Immature natural killer cell (primary cell): ENCODE measurements around the gene PDZRN3. TPM values are rescaled to one million over a fixed set of nuclear protein-coding genes. Genes with fewer than 3 reads are reported as not detected.

Experiments used
- DNase-seq, 3 donors: peaks; one replicate each; pipeline ENCODE4 v3.0.0; 2022; ENCODE audit warnings: mixed read lengths in 1 of 3
- H3K27ac Mint-ChIP-seq, 6 donors: one replicate each; pipeline ENCODE4 v1.8.0; 2020; ENCODE audit warnings: mixed read lengths in 6 of 6, mild to moderate bottlenecking in 5 of 6, inconsistent platforms in 4 of 6, moderate library complexity in 3 of 6
- H3K27me3 Mint-ChIP-seq, 3 donors: one replicate each; pipeline ENCODE4 v1.8.0; 2020 to 2021; ENCODE audit warnings: low read depth in 3 of 3, mild to moderate bottlenecking in 3 of 3, mixed read lengths in 3 of 3, moderate library complexity in 3 of 3, inconsistent platforms in 1 of 3
- H3K36me3 Mint-ChIP-seq, 3 donors: one replicate each; pipeline ENCODE4 v1.8.0; 2020; ENCODE audit warnings: mixed read lengths in 3 of 3, inconsistent platforms in 2 of 3, mild to moderate bottlenecking in 2 of 3
- H3K4me1 Mint-ChIP-seq, 2 donors: one replicate each; pipeline ENCODE4 v1.8.0; 2020; ENCODE audit warnings: inconsistent platforms in 2 of 2, mild to moderate bottlenecking in 2 of 2, mixed read lengths in 2 of 2, moderate library complexity in 1 of 2
- H3K4me3 Mint-ChIP-seq, 5 donors: one replicate each; pipeline ENCODE4 v1.8.0; 2020; ENCODE audit warnings: mild to moderate bottlenecking in 5 of 5, mixed read lengths in 5 of 5, inconsistent platforms in 3 of 5, moderate library complexity in 3 of 5
- H3K9me3 Mint-ChIP-seq, 6 donors: one replicate each; pipeline ENCODE4 v1.8.0; 2020; ENCODE audit warnings: mild to moderate bottlenecking in 6 of 6, mixed read lengths in 6 of 6, inconsistent platforms in 4 of 6, moderate library complexity in 3 of 6
- polyA plus RNA-seq, 3 donors: library from polyadenylated mRNA; unstranded; fragments of 300-500 nt; fragmentation: Illumina TruSeq; gene quantifications; one replicate each; pipeline ENCODE4 v1.2.3, GENCODE V29; 2021

PDZRN3 gene
- polyA plus RNA-seq, 3 donors from 2014 or later = not detected

DNA sequence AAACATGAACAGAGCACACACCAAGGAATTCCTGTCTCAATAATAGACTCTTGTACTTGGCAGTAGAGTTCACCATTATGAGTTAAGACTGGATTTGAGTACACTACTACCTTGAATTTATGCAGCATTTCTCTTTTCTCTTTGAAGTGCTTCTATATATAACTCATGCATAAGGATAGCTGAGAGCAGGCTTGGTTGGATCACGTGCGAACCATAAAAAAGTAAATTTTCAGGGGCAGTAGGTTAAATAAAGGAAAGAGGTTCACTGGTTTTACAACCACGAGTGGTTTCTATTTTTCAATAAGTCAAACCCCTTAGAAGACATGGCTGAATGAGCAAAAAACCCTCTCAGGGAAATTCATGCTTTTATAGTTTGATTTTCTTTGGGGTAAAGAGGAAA lies 28.6 kb upstream of the PDZRN3 start:
- Mint-ChIP-seq H3K27me3 (no peaks in the 10 kb centered on the region), H3K27ac (no peak overlapping the region), H3K4me3 (no peak overlapping the region), H3K36me3 (no peaks in the 10 kb centered on the region), H3K4me1 (no peaks in the 10 kb centered on the region), H3K9me3 (peaks cover 0 to 13% (median 5%) of the 10 kb centered on the region in 6 donors)
- no peak for DNase-seq

DNA sequence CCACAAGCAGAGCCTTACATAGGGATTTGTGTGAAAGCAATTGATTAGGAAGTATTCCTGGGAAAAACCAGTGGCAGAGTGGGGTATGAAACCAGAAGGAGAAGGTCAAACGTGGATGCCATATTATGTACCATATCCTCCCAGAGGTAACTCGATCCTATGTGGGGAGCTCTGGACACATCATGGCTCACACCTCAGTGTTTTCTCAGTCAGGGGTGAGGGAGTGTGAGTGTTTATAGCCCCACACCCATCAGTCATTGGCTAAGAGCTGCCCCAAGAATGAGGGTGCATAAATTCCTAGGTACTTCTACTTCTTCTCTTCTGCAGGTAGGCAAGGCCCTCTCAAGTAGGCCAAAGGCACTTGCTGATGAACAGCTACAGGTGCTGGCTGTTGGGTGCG lies 28.2 kb upstream of the PDZRN3 start:
- Mint-ChIP-seq H3K4me3 (no peak overlapping the region), H3K9me3 (peaks cover 0 to 10% (median 5%) of the 10 kb centered on the region in 6 donors), H3K4me1 (no peaks in the 10 kb centered on the region), H3K27me3 (no peaks in the 10 kb centered on the region), H3K36me3 (no peaks in the 10 kb centered on the region), H3K27ac (no peak overlapping the region)
- no peak for DNase-seq

DNA sequence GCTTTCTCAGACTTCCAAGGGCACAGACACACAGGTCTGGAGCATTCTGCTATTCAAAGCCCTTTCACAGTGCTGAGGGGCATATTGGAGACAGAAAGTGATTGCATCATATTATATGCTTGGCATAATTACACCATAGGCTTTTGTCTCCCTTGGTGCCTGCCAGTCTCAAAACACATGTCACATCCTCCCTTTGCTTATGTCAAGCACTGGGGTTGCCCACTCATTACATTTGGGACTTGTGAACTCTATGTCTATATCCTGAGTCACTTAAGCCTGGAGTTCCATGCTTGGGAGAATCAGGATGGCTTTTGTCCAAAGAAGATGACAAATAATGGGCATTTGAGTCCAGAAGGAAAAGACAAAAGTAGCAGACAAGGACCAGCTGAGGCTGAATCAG lies 12.3 kb upstream of the PDZRN3 start:
- Mint-ChIP-seq H3K4me1 (no peaks in the 10 kb centered on the region), H3K4me3 (no peak overlapping the region), H3K27me3 (no peaks in the 10 kb centered on the region), H3K27ac (no peak overlapping the region), H3K9me3 (peaks cover 0 to 11% (median 3%) of the 10 kb centered on the region in 6 donors), H3K36me3 (no peaks in the 10 kb centered on the region)
- DNase-seq = no peak

DNA sequence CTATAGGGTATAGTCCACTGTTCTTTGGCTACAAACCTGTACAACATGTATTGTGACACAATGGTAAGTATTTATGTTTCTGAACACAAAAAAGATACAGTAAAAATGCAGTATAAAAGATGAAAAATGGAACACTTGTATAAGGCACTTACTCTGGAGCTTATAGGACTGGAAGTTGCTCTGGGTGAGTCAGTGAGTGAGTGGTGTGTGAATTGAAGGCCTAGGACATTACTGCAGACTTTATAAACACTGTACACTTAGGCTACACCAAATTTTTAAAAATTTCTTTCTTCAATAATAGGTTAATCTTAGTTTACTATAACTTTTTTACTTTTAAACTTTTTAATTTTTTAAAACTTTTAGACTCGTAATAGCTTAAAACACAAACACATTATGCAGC lies 10.5 kb upstream of the PDZRN3 start:
- no peaks in the 10 kb centered on the region for H3K4me1 Mint-ChIP-seq
- peaks cover 0 to 11% (median under 1%) of the 10 kb centered on the region in 6 donors for H3K9me3 Mint-ChIP-seq
- no peak overlapping the region for H3K27ac Mint-ChIP-seq

DNA sequence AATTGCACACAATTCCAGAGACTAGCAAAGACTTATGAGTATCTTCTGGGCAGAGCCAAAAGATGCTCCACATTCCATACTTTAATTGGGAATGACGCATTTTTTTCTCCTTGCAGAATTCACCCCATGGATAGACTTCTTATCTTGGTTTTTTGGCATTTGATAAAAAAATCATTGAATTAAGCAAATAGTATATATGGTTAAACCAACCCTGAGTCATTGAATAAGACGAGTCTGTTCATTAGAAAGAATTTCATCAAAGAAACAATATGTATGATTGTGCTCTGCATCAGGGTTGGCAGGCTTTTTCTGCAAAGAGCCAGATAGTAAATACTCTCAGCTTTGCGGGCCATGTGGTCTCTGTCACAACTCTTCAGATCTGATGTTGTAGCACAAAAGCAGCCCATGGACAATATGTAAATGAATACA lies 9.2 kb upstream of the PDZRN3 start:
- Mint-ChIP-seq H3K4me1 (no peaks in the 10 kb centered on the region), H3K27me3 (peaks cover 2 to 3% (median 2%) of the 10 kb centered on the region in 3 donors)

More for the DNA sequence above, 10.5 kb upstream of the PDZRN3 start:
- no peaks in the 10 kb centered on the region for H3K36me3 Mint-ChIP-seq
- no peak for DNase-seq
- no peaks in the 10 kb centered on the region for H3K27me3 Mint-ChIP-seq
- H3K4me3 Mint-ChIP-seq = no peak overlapping the region

DNA sequence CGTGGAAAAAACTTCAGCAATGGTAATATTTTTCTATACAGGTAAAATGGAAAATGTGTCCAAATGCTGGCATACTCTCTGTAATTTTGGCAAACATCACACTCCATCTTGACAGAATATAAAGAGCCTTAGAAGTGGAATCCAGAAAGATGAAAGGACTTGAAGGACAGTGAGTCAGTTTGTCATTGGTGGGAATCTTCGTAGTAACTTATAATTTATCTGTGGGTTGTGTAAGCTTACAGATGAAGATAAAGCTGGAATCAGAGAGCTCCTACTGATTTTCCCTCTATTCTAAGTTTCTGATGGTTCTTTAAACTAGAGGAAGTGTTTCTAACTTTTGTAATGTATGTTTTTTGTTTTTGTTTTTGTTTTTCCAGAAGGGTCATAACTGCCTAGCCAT lies 8.7 kb upstream of the PDZRN3 start:
- Mint-ChIP-seq H3K4me3 (no peak overlapping the region), H3K36me3 (no peaks in the 10 kb centered on the region)
- DNase-seq = no peak

More for the DNA sequence above, 9.2 kb upstream of the PDZRN3 start:
- no peak for DNase-seq
- Mint-ChIP-seq H3K36me3 (no peaks in the 10 kb centered on the region), H3K9me3 (peaks cover 0 to 11% (median under 1%) of the 10 kb centered on the region in 6 donors), H3K27ac (no peak overlapping the region), H3K4me3 (no peak overlapping the region)

DNA sequence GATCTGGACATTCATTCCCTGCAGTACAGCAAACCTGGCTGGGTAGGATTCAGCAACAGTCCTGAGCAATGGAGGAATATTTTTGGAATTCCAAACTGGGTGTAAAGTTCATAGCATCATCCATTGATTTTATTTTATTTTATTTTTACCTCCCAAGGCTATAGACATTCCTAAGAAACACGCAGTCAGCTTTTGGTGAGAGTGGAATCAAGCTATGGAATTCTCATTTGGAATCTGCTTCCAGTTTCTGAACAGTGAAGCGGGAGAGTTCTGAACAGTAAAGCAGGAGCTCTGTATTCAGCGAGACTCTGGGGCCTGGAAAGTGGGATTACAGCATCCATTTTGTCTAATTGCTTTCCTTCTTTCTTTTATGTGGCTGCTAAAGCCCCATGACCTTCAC lies 1.4 kb upstream of the PDZRN3 start:
- no peak overlapping the region for H3K27ac Mint-ChIP-seq
- H3K36me3 Mint-ChIP-seq = no peaks in the 10 kb centered on the region
- peaks cover 2 to 4% (median 2%) of the 10 kb centered on the region in 3 donors for H3K27me3 Mint-ChIP-seq
- no peaks in the 10 kb centered on the region for H3K4me1 Mint-ChIP-seq
- DNase-seq = no peak
- H3K9me3 Mint-ChIP-seq = peaks cover 0 to 14% (median 1%) of the 10 kb centered on the region in 6 donors
- H3K4me3 Mint-ChIP-seq = no peak overlapping the region

More for the DNA sequence above, 8.7 kb upstream of the PDZRN3 start:
- H3K4me1 Mint-ChIP-seq = no peaks in the 10 kb centered on the region
- H3K27me3 Mint-ChIP-seq = peaks cover 2 to 4% (median 2%) of the 10 kb centered on the region in 3 donors
- no peak overlapping the region for H3K27ac Mint-ChIP-seq
- H3K9me3 Mint-ChIP-seq = peaks cover 0 to 11% (median under 1%) of the 10 kb centered on the region in 6 donors

DNA sequence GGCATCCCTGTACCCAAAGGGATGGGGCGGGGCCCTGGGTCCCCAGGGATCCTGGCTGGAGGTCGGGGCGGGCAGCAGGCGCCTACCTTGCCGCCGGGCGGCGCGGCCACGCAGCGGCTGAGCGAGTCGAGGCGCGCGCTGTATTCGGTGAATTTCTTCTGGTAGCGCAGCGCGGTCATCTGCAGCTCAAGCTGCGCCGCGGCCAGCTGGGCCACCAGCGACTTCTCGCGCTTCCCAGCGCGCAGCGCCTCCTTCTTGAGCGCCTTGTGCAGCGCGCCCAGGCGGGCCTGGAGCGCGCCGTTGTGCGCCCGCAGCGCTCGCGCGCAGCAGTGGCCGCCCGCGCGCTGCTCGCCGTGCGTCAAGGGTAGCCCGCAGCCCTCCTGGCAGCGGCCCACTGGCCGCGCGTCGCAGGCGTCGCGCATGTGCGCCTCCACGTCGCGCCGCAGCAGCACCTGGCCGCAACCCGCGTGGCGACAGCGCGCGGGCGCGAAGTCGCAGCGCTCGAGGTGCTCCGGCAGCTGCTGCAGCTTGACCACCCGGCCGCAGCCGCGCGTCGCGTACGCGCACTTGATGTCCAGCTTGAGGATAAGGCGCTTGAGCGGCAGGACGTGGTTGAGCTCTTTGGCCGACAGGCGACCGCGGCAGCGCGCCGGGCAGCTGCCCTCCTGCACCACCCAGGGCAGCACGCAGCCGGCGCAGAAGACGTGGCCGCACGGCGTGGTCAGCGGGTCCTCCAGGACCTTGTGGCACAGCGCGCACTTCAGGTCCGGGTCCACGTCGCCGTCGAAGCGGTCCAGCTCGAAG lies 522 bp downstream of the PDZRN3 start:
- Mint-ChIP-seq H3K36me3 (no peaks in the 10 kb centered on the region), H3K4me3 (no peak overlapping the region), H3K27ac (no peak overlapping the region), H3K9me3 (peaks cover 0 to 14% (median 2%) of the 10 kb centered on the region in 6 donors), H3K4me1 (no peaks in the 10 kb centered on the region), H3K27me3 (peaks cover 0 to 4% (median 3%) of the 10 kb centered on the region in 3 donors)
- DNase-seq = no peak

DNA sequence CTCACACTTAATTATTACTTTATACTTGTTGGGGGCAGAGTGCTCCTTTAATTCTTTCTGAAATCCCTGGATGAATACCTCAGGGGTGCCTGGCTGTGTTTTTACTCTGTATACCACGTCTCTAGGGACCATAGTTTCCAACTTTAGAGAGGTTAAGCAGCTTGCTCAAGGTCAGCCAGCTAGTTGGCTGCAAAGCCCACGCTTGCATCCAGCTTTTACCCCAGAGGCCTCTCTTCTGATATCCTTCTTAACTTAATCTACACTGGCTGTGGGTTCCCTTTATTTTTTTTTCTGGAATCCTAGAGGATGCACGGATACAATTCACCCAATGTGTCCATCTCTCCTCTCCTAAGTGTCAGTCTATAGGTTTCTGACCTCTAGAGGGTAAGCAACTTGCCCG lies 1.4 kb downstream of the PDZRN3 start:
- peaks cover 0 to 1% (median 0%) of the 10 kb centered on the region in 3 donors for H3K27me3 Mint-ChIP-seq
- H3K4me1 Mint-ChIP-seq = no peaks in the 10 kb centered on the region
- peaks cover 0 to 14% (median 2%) of the 10 kb centered on the region in 6 donors for H3K9me3 Mint-ChIP-seq
- H3K36me3 Mint-ChIP-seq = no peaks in the 10 kb centered on the region
- DNase-seq = no peak
- no peak overlapping the region for H3K4me3 Mint-ChIP-seq
- H3K27ac Mint-ChIP-seq = no peak overlapping the region

DNA sequence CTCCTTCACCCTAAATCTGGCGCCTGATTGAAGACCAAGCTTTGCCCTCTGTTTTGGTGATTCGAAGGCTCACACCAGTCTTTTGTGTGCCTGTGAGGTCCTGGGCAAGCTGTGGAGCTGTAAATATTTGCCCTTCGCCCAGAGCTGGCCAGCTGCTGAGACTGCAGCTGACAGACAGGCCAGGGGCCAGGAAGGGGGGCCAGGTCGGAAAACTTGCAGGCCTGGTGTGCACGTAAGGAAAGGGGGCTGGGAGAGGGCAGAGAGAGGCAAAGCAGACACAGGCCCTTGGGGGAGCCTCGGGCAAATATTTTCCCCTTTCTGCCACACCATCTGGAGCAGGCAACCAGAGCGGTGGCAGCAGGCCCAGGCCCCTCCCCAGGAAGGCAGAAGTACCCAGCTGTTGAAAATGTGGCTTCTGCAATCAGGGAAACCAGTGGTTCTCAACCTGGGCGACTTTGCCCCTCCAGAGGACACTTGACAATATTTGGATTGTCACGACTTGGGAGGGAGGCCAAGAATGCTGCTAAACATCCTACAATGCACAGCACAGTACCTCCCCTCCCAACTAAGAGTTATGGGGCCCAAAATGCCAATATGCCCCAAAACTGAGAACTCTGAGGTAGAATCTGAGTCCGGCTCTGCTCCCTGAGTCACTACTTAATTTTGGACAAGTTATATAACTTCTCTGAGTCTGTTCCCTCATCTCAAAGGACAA lies 2.5 kb downstream of the PDZRN3 start:
- H3K27ac Mint-ChIP-seq = no peak overlapping the region
- no peaks in the 10 kb centered on the region for H3K4me1 Mint-ChIP-seq
- no peaks in the 10 kb centered on the region for H3K36me3 Mint-ChIP-seq
- peaks cover 0 to 14% (median 0%) of the 10 kb centered on the region in 6 donors for H3K9me3 Mint-ChIP-seq
- H3K27me3 Mint-ChIP-seq = peaks cover 0 to 1% (median 0%) of the 10 kb centered on the region in 3 donors
- H3K4me3 Mint-ChIP-seq = no peak overlapping the region
- no peak for DNase-seq

DNA sequence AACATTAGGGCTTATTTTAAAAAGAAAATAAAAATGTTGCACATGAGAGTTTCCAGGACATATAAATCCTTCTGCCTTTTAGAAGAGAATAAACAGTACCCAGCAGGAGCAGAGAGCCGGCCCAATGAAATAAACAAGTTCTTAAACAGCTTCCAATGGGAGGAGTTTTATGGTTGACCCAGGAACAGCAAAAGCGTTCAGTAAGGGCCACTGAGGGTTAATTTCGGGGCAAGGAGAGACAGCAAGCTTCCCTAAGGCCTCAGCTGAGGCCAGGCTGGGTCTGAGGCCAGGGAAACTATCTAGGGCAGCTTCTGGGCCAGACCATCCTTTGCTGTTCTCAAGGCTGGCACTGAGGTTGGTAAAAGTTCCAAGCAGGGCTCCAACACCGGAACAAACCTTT lies 3.4 kb downstream of the PDZRN3 start:
- H3K27ac Mint-ChIP-seq = no peak overlapping the region

DNA sequence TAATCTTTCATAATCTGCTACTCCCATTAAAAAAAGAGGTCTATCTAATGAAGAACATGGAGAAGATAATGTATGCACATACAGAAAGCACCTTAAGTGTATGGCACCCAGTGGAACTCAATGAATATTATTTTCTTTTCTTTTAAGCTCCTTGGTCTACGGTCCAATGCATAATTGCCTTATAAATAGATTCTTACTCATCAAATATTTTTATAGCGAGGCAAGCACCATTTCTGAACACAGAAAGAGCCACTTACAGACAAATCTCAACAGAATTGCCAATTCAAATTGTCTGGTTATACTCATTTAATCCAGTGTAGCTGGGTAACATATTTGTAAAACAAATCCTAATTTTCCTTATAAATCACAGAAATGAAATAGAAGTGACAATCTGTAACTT lies 6.3 kb downstream of the PDZRN3 start:
- H3K9me3 Mint-ChIP-seq = peaks cover 0 to 3% (median 0%) of the 10 kb centered on the region in 6 donors
- no peak overlapping the region for H3K27ac Mint-ChIP-seq
- no peaks in the 10 kb centered on the region for H3K4me1 Mint-ChIP-seq
- peaks cover 0 to 5% (median 3%) of the 10 kb centered on the region in 3 donors for H3K27me3 Mint-ChIP-seq
- H3K36me3 Mint-ChIP-seq = no peaks in the 10 kb centered on the region
- H3K4me3 Mint-ChIP-seq = no peak overlapping the region
- no peak for DNase-seq

More for the DNA sequence above, 3.4 kb downstream of the PDZRN3 start:
- Mint-ChIP-seq H3K4me1 (no peaks in the 10 kb centered on the region), H3K36me3 (no peaks in the 10 kb centered on the region), H3K4me3 (no peak overlapping the region), H3K9me3 (peaks cover 0 to 7% (median 0%) of the 10 kb centered on the region in 6 donors), H3K27me3 (peaks cover 0 to 3% (median 1%) of the 10 kb centered on the region in 3 donors)
- no peak for DNase-seq

DNA sequence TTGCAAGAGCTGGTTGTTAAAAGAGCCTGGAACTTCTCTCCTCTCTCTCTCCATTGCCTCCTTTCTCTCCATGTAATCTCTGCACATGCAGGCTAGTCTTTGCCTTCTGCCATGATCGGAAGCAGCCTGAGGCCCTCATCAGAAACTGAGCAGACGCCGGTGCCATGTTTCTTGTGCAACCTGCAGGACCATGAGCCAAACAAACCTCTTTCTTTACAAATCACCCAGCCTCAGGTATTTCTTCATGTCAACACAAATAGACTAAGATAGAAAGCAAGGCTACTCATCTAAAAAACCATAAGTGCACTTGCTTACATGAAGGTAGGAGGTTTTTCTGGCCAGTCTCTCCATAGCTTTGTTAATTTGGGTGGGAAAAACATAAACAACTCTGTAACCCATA lies 8.7 kb downstream of the PDZRN3 start:
- no peak for DNase-seq
- Mint-ChIP-seq H3K9me3 (peaks cover 0 to 6% (median under 1%) of the 10 kb centered on the region in 6 donors), H3K27ac (no peak overlapping the region), H3K27me3 (peaks cover 2 to 5% (median 3%) of the 10 kb centered on the region in 3 donors), H3K4me1 (no peaks in the 10 kb centered on the region), H3K4me3 (no peak overlapping the region), H3K36me3 (no peaks in the 10 kb centered on the region)

DNA sequence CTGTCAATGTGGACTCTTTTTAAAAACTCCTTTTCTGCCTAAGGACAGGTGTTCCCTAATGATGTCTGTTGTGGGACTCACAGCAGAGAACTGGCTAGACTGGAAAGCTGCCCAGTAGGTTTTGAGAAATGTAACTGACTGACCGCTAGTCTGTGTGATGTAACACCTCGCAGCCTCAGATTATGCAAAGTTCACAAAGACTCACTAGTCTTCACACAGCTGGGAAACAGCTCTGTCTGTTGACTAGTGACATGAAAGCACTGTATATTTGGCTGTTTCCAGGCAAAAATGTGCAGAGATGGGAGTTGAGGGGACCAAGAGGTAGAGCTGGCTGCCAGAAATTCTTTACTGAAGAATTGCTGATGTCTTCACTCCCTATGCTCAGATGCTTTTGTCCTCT lies 10.3 kb downstream of the PDZRN3 start:
- Mint-ChIP-seq H3K36me3 (no peaks in the 10 kb centered on the region), H3K4me1 (no peaks in the 10 kb centered on the region), H3K27ac (no peak overlapping the region), H3K4me3 (no peak overlapping the region), H3K9me3 (peaks cover 0 to 7% (median 2%) of the 10 kb centered on the region in 6 donors), H3K27me3 (peaks cover 1 to 5% (median 2%) of the 10 kb centered on the region in 3 donors)
- DNase-seq = no peak
